RWPE2 (cell line): ENCODE data around the gene HOXC9.

ENCODE experiments used
- ATAC-seq: fragments of 200-7000 bp; cut with Tn5 transposase; 3 replicates; pipeline ENCODE4 v1.9.1; 2021; ENCODE audit warnings: low read depth
- DNase-seq: peaks from one replicate; pipeline ENCODE4 v3.0.0-alpha.2; 2020; ENCODE audit warnings: low spot score
- H3K27ac ChIP-seq: fragments of 450-650 bp; 2 replicates; pipeline ENCODE4 v1.5.1; 2017; ENCODE audit warnings: mild to moderate bottlenecking; ENCODE audit not compliant: poor library complexity, severe bottlenecking
- H3K27me3 ChIP-seq: fragments of 250-450 bp; sonication (Bioruptor Pico); 2 replicates; pipeline ENCODE4 v1.5.1; 2021; ENCODE audit warnings: mild to moderate bottlenecking, moderate library complexity; ENCODE audit not compliant: insufficient read depth, poor library complexity, severe bottlenecking
- H3K36me3 ChIP-seq: fragments of 250-450 bp; sonication (Bioruptor Pico); 2 replicates; pipeline ENCODE4 v1.5.1; 2020; ENCODE audit warnings: low read depth, mild to moderate bottlenecking, moderate library complexity
- H3K4me1 ChIP-seq: fragments of 250-450 bp; sonication (Bioruptor Pico); 2 replicates; pipeline ENCODE4 v1.5.1; 2021; ENCODE audit warnings: mild to moderate bottlenecking, moderate library complexity; ENCODE audit not compliant: insufficient read depth, poor library complexity, severe bottlenecking
- H3K4me3 ChIP-seq: fragments of 250-450 bp; sonication (Bioruptor Pico); 2 replicates; pipeline ENCODE4 v1.5.1; 2021; ENCODE audit warnings: mild to moderate bottlenecking, moderate library complexity; ENCODE audit not compliant: severe bottlenecking
- H3K9me3 ChIP-seq: fragments of 250-450 bp; sonication (Bioruptor Pico); 2 replicates; pipeline ENCODE4 v1.5.1; 2021; ENCODE audit warnings: mild to moderate bottlenecking, moderate library complexity; ENCODE audit not compliant: severe bottlenecking
- CTCF ChIP-seq: fragments of 450-650 bp; IDR thresholded peaks from one replicate; pipeline ENCODE4 v1.5.1; 2017; ENCODE audit warnings: mild to moderate bottlenecking, moderate library complexity; ENCODE audit not compliant: poor library complexity, severe bottlenecking

HOXC9 gene

GRCh38 chr12:54047160-54047963 is 47.4 kb downstream of the HOXC9 start:
- H3K27me3 ChIP-seq, result peaks cover 88% of the 10 kb centered on the region
- no peak overlapping the region for H3K27ac ChIP-seq
- no peaks in the 10 kb centered on the region for H3K9me3 ChIP-seq
- ATAC-seq (peak; percentile 53), DNase-seq (no peak)
- peak overlapping the region; percentile 10 for H3K4me3 ChIP-seq
- H3K36me3 ChIP-seq, result no peaks in the 10 kb centered on the region
- H3K4me1 ChIP-seq, result no peaks in the 10 kb centered on the region
- no peak for TF ChIP-seq CTCF

GRCh38 chr12:54047964-54048303 is 48.0 kb downstream of the HOXC9 start:
- DNase-seq (no peak), ATAC-seq (no peak)
- Histone ChIP-seq H3K4me1 (no peaks in the 10 kb centered on the region), H3K9me3 (no peaks in the 10 kb centered on the region), H3K27ac (no peak overlapping the region), H3K36me3 (no peaks in the 10 kb centered on the region), H3K4me3 (no peak overlapping the region), H3K27me3 (peaks cover 93% of the 10 kb centered on the region)
- no peak for TF ChIP-seq CTCF

- Histone ChIP-seq H3K9me3 (no peaks in the 10 kb centered on the region), H3K4me3 (no peak overlapping the region), H3K27me3 (peaks cover 97% of the 10 kb centered on the region), H3K4me1 (no peaks in the 10 kb centered on the region), H3K36me3 (no peaks in the 10 kb centered on the region), H3K27ac (no peak overlapping the region)
- DNase-seq (no peak), ATAC-seq (no peak)
- no peak for TF ChIP-seq CTCF
Measured at GRCh38 chr12:54048406-54049093, 48.6 kb downstream of the HOXC9 start.

- Histone ChIP-seq H3K4me1 (no peaks in the 10 kb centered on the region), H3K27me3 (peaks cover 99% of the 10 kb centered on the region), H3K4me3 (no peak overlapping the region), H3K36me3 (no peaks in the 10 kb centered on the region), H3K27ac (no peak overlapping the region), H3K9me3 (no peaks in the 10 kb centered on the region)
- ATAC-seq, result no peak
- no peak for DNase-seq
- no peak for TF ChIP-seq CTCF
Measured at GRCh38 chr12:54049108-54049507, 49.1 kb downstream of the HOXC9 start.

GRCh38 chr12:54050482-54050810 is 50.5 kb downstream of the HOXC9 start:
- H3K27ac ChIP-seq, result no peak overlapping the region
- no peaks in the 10 kb centered on the region for H3K4me1 ChIP-seq
- H3K36me3 ChIP-seq, result no peaks in the 10 kb centered on the region
- no peak for DNase-seq
- no peaks in the 10 kb centered on the region for H3K9me3 ChIP-seq
- H3K27me3 ChIP-seq, result peaks cover 93% of the 10 kb centered on the region
- H3K4me3 ChIP-seq, result no peak overlapping the region
- ATAC-seq, result no peak
- TF ChIP-seq CTCF, result no peak
